ENCODE data around the gene MSX1. TPM values are rescaled to one million over a fixed set of nuclear protein-coding genes. Genes with fewer than 3 reads are reported as not detected.

The MSX1 gene
- total RNA-seq, 1 donor from 2014 or later: not detected

DNA sequence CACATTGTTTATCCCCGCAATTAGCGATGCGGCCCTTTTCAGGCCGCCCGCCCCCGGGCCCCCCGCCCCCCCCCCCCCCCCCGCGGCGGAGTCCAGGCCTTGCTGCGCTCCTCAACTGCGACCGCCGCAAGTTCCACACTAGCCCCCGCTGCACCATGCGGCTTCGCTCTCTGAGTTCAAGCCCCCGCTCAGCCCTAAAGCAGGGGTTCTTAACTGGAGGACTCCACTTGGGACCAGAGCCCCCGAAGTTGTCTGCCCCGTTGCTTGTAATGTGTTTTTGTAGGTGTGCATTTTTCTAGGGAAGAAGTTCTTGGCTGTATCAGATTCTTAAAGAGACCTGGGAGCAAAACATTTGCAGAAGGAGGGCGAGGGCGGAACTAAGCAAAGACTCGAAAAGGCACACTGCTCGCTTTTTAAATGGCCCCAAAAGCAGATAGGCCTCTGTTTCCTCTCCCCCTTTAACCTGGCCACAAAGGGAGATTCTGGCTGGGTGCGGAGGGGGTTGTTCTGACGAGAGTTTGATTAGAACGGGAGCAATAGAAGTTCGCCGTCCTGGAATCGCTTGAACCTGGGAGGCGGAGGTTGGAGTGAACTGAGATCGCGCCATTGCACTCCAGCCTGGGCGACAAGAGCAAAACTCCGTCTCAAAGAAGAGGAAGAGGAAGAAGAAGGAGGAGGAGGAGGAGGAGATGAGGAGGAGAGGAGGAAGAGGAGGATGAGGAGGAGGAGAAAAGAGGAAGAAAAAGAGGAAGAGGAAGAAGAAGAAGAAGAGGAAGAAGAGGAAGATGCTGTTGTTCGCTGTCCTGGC lies 2.3 kb upstream of the MSX1 start:
- TF ChIP-seq, protein P1, sequence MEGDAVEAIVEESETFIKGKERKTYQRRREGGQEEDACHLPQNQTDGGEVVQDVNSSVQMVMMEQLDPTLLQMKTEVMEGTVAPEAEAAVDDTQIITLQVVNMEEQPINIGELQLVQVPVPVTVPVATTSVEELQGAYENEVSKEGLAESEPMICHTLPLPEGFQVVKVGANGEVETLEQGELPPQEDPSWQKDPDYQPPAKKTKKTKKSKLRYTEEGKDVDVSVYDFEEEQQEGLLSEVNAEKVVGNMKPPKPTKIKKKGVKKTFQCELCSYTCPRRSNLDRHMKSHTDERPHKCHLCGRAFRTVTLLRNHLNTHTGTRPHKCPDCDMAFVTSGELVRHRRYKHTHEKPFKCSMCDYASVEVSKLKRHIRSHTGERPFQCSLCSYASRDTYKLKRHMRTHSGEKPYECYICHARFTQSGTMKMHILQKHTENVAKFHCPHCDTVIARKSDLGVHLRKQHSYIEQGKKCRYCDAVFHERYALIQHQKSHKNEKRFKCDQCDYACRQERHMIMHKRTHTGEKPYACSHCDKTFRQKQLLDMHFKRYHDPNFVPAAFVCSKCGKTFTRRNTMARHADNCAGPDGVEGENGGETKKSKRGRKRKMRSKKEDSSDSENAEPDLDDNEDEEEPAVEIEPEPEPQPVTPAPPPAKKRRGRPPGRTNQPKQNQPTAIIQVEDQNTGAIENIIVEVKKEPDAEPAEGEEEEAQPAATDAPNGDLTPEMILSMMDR (IDR thresholded peaks at IDR 0.05): no peak
- peak; percentile 65 for TF ChIP-seq EZH2phosphoT487 (IDR thresholded peaks at IDR 0.05)
- no peaks in the 10 kb centered on the region for H3K9me3 ChIP-seq (ENCODE audit: low read depth)
- no peak overlapping the region for H3K27ac ChIP-seq
- H3K4me3 ChIP-seq: no peak overlapping the region
- peaks cover 99% of the 10 kb centered on the region for H3K27me3 ChIP-seq
- H3K9ac ChIP-seq: no peak overlapping the region
- peaks cover 70% of the 10 kb centered on the region for H3K4me1 Mint-ChIP-seq
- peak overlapping the region; percentile 0 for H3K27ac Mint-ChIP-seq
- peaks cover 76% of the 10 kb centered on the region for H3F3A ChIP-seq (ENCODE audit: low read depth)
- H3K36me3 ChIP-seq: no peaks in the 10 kb centered on the region
- H3K27me3 Mint-ChIP-seq (ENCODE audit: insufficient read depth, low read depth): peaks cover 41% of the 10 kb centered on the region
- no peak overlapping the region for H2AFZ ChIP-seq (replicated peaks)
- H3K4me2 ChIP-seq: peak overlapping the region; percentile 67
- peak overlapping the region; percentile 81 for H3K4me3 Mint-ChIP-seq
- H3K36me3 Mint-ChIP-seq: peaks cover 7% of the 10 kb centered on the region
- DNase-seq (ENCODE audit: low spot score): no peak
- no peaks in the 10 kb centered on the region for H3K9me3 Mint-ChIP-seq
- no peaks in the 10 kb centered on the region for H3K79me2 ChIP-seq (ENCODE audit: low read depth)
- H4K20me1 ChIP-seq (ENCODE audit: low read depth): peaks cover 94% of the 10 kb centered on the region
- peaks cover 72% of the 10 kb centered on the region for H3K4me1 ChIP-seq

DNA sequence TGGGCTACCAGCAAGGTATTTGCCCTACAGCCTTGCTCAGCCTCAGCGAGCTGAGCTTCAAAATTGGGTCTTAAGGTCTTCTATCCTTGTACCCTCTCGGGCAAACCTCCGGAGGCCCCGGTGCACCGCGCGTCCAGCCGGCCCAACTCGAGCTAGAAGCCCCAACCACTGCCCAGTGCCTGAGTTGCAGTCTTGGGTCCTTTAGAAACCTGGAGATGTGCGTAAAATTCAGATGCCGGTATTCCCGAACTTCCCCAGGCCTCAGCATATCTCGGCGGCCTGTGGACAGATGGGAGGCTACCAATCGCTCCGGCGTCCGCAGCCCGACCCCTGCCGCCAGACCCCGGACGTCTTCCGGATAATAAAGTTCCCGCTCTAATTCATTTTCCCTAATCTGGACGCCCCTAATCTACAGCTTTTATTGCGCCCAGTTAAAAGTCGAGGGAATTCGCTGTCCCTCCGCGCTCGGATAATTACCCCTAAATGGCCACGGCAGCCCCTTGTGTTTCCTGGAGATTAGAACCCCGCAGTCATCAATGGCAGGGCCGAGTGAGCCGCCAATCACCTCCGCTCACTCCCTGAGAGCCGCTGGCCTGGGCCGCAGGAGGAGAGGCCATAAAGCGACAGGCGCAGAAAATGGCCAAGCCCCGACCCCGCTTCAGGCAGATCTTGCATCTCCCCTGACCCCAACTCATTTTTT lies 1.5 kb upstream of the MSX1 start:
- peaks cover 95% of the 10 kb centered on the region for H4K20me1 ChIP-seq (ENCODE audit: low read depth)
- no peak overlapping the region for H2AFZ ChIP-seq (replicated peaks)
- peak overlapping the region; percentile 87 for H3K4me2 ChIP-seq
- Mint-ChIP-seq H3K4me1 (peaks cover 70% of the 10 kb centered on the region), H3K27me3 (ENCODE audit: insufficient read depth, low read depth) (peaks cover 42% of the 10 kb centered on the region), H3K9me3 (no peaks in the 10 kb centered on the region), H3K27ac (no peak overlapping the region), H3K4me3 (peak overlapping the region; percentile 81), H3K36me3 (peaks cover 12% of the 10 kb centered on the region)
- no peaks in the 10 kb centered on the region for H3K9me3 ChIP-seq (ENCODE audit: low read depth)
- no peak overlapping the region for H3K9ac ChIP-seq
- peak overlapping the region; percentile 15 for H3K4me3 ChIP-seq
- H3K79me2 ChIP-seq (ENCODE audit: low read depth): no peaks in the 10 kb centered on the region
- peaks cover 70% of the 10 kb centered on the region for H3K4me1 ChIP-seq
- peak; percentile 84 for DNase-seq (ENCODE audit: low spot score)
- no peaks in the 10 kb centered on the region for H3K36me3 ChIP-seq
- peaks cover 69% of the 10 kb centered on the region for H3F3A ChIP-seq (ENCODE audit: low read depth)
- H3K27me3 ChIP-seq: peaks cover 99% of the 10 kb centered on the region
- no peak overlapping the region for H3K27ac ChIP-seq
- TF ChIP-seq EZH2phosphoT487 (IDR thresholded peaks at IDR 0.05) (peak; percentile 91), EZH2 (IDR thresholded peaks at IDR 0.05) (peak; percentile 64)
- TF ChIP-seq, protein P1 (IDR thresholded peaks at IDR 0.05): no peak

DNA sequence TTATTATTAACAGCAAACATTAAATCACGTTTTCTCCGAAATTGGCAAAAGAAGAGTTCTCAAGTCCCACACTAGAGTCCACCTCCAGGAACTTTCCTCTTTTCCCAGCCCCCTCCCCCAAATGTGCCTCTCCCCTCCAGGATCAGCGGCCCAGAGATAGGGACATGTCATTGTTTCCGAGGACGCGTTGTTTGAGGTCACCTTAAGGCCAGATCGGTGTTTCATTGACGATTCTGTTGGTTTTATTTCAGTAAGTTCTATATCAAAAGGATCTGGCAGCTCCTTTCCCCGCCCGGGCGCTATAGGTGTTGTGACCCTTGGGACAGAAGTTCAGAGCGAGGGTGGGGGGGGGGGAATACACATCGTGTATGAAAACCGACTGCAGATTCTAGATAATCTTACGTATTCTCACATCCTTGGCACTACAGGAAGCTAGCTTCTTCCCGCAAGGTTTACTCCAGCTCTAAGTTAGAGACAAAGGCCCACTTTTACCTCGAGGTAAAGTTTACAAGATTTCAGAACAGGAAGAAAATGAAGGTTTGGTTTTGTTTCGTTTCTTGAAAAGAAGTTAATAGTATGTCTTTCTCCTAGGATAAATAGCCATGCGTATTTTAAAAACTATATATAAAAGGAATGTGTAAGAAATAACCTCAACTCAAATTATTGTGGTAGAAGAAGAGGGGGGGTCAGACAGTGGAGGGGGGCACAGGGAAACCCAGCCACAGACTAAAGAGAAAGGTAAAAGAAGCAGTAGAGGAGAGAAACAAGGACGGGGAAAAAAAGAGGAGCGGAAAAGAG lies 739 bp upstream of the MSX1 start:
- H2AFZ ChIP-seq (replicated peaks): no peak overlapping the region
- H3K36me3 ChIP-seq: no peaks in the 10 kb centered on the region
- TF ChIP-seq EZH2phosphoT487 (IDR thresholded peaks at IDR 0.05): peak; percentile 12
- TF ChIP-seq, protein P1 (IDR thresholded peaks at IDR 0.05): no peak
- peak; percentile 32 for TF ChIP-seq EZH2 (IDR thresholded peaks at IDR 0.05)
- peak; percentile 41 for DNase-seq (ENCODE audit: low spot score)
- Mint-ChIP-seq H3K4me3 (peak overlapping the region; percentile 81), H3K4me1 (peaks cover 66% of the 10 kb centered on the region), H3K9me3 (peaks cover 3% of the 10 kb centered on the region), H3K27me3 (ENCODE audit: insufficient read depth, low read depth) (peaks cover 46% of the 10 kb centered on the region), H3K36me3 (peaks cover 18% of the 10 kb centered on the region), H3K27ac (no peak overlapping the region)
- no peaks in the 10 kb centered on the region for H3K9me3 ChIP-seq (ENCODE audit: low read depth)
- peak overlapping the region; percentile 87 for H3K4me2 ChIP-seq
- no peaks in the 10 kb centered on the region for H3K79me2 ChIP-seq (ENCODE audit: low read depth)
- peak overlapping the region; percentile 53 for H3K4me3 ChIP-seq
- peaks cover 62% of the 10 kb centered on the region for H3K4me1 ChIP-seq
- peaks cover 61% of the 10 kb centered on the region for H3F3A ChIP-seq (ENCODE audit: low read depth)
- peaks cover 95% of the 10 kb centered on the region for H4K20me1 ChIP-seq (ENCODE audit: low read depth)
- H3K27me3 ChIP-seq: peaks cover 99% of the 10 kb centered on the region
- H3K9ac ChIP-seq: no peak overlapping the region
- no peak overlapping the region for H3K27ac ChIP-seq

Data from neural progenitor cell (in vitro differentiated cells).